ENCODE results near the gene PDE4D.

DNA sequence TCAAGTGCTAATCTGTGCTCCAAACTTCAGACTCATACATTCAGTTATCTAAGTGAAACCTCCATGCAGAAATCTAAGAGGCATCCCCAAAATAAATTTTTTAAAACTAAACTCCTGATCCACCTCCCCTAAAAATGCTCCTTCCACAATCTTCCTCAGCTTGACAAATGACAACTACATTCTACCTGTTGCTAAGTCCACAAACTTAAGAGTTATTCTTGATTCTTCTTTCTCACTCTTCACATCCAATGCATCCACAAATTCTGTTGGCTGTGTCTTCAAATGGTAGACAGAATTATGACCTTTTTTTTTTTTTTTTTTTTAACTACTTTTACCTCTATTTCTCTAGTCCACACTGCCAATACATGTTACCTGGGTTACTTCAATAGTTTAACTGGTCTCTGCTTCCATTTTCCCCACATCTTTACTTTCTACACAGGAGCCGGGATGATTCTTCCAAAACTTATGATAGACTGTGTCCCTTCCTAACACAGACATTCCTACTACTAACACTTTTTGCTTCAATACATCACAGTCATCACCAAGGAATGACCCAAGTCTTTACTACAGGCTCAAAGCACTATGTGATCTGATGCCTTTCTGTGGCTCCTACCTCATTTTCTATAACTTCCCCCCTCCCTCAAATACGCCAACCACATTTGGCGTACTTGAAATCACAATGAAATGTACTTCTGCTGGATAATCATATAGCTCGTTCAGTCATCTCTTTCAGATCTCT is 143.6 kb downstream of the PDE4D start:
- no peak for TF ChIP-seq POLR2A (IDR thresholded peaks at IDR 0.05; ENCODE audit: low read depth, low read length)
- TF ChIP-seq POLR2AphosphoS5 (IDR thresholded peaks at IDR 0.05; ENCODE audit: low read depth, low read length), result no peak
- no peak for TF ChIP-seq TAF1 (IDR thresholded peaks at IDR 0.05; ENCODE audit: borderline replicate concordance, low read depth, low read length)
